ENCODE data around the gene WDR43.
"Not testable (repeated sequence)": the region's sequence is repeated elsewhere in the genome, so short reads cannot be mapped to it uniquely, and the experiment has no call there.

WDR43 gene

GRCh38 chr2:28976584-28976983 is 82.1 kb downstream of the WDR43 start:
- H3K4me3 ChIP-seq (ENCODE audit: low read length): no peak overlapping the region
- TF ChIP-seq CTCF (conservative IDR thresholded peaks at IDR 0.05; ENCODE audit: low read depth, low read length): no peak
- peak; percentile 66 for DNase-seq (ENCODE audit: low read depth)

GRCh38 chr2:28977176-28977875 is 82.9 kb downstream of the WDR43 start:
- H3K4me3 ChIP-seq (ENCODE audit: low read length): no peak overlapping the region
- no peak for TF ChIP-seq CTCF (conservative IDR thresholded peaks at IDR 0.05; ENCODE audit: low read depth, low read length)
- DNase-seq (ENCODE audit: low read depth): no peak

- not testable (repeated sequence) for H3K4me3 ChIP-seq (ENCODE audit: low read length); DNase-seq (ENCODE audit: low read depth)
Observed at GRCh38 chr2:28978001-28978400, 83.5 kb downstream of the WDR43 start.

GRCh38 chr2:28978606-28979005 is 84.1 kb downstream of the WDR43 start:
- H3K4me3 ChIP-seq (ENCODE audit: low read length): no peak overlapping the region
- no peak for DNase-seq (ENCODE audit: low read depth)

GRCh38 chr2:28979041-28979440 is 84.6 kb downstream of the WDR43 start:
- no peak for TF ChIP-seq CTCF (conservative IDR thresholded peaks at IDR 0.05; ENCODE audit: low read depth, low read length)
- no peak overlapping the region for H3K4me3 ChIP-seq (ENCODE audit: low read length)
- no peak for DNase-seq (ENCODE audit: low read depth)

More at GRCh38 chr2:28978606-28979005, 84.1 kb downstream of the WDR43 start:
- no peak for TF ChIP-seq CTCF (conservative IDR thresholded peaks at IDR 0.05; ENCODE audit: low read depth, low read length)

GRCh38 chr2:28979576-28980366 is 85.3 kb downstream of the WDR43 start:
- no peak for DNase-seq (ENCODE audit: low read depth)
- no peak for TF ChIP-seq CTCF (conservative IDR thresholded peaks at IDR 0.05; ENCODE audit: low read depth, low read length)
- no peak overlapping the region for H3K4me3 ChIP-seq (ENCODE audit: low read length)

- H3K4me3 ChIP-seq (ENCODE audit: low read length): no peak overlapping the region
- DNase-seq (ENCODE audit: low read depth): no peak
- TF ChIP-seq CTCF (conservative IDR thresholded peaks at IDR 0.05; ENCODE audit: low read depth, low read length): no peak
Observed at GRCh38 chr2:28980368-28981015, 86.0 kb downstream of the WDR43 start.
